ENCODE data around the gene GAS7. TPM values are rescaled to one million over a fixed set of nuclear protein-coding genes. Genes with fewer than 3 reads are reported as not detected.

The GAS7 gene
- total and polyA plus RNA-seq, 4 donors = 9.0 to 112 (median 46.1) TPM

DNA sequence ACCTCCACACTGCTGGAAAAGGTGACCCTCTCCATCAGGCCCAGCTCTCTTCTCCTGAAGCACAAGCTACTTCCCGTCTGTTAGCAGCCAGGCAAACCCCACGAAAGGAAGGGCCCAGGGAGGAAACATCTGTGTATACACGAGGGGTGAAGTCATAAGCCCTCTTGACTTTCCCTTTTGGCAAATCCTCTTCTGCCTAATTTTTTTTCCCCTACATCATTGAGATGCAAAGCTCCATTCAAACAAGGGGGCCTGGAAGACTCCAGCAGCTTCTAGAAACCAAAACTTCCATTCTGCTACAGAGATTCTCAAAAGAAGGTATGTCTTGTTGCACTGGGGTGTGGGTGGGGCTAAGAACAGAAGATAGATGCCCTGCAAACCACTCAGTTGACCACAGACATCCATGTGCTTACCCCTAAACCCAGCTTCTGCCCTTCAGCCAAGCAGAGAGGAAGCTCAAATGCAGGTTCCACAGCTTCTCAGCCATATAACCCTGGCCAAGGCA is 147.8 kb downstream of the GAS7 start:
- Histone ChIP-seq H3K27ac (ENCODE audit: low read depth in 1 of 2, low read length in 1 of 2) (peak overlapping the region; percentile 22 to 34), H3K27me3 (ENCODE audit: control insufficient read depth in 3 of 3, insufficient read depth in 3 of 3, low read length in 2 of 3) (no peaks in the 10 kb centered on the region), H3K9me3 (ENCODE audit: control insufficient read depth in 4 of 4, insufficient read depth in 3 of 4, low read length in 3 of 4) (peaks cover 0 to 3% (median 0%) of the 10 kb centered on the region in 4 donors), H3K4me3 (no peak overlapping the region), H3K9ac (ENCODE audit: insufficient read depth in 1 of 2, low read length in 2 of 2) (peak overlapping the region in 1 of 2 donors; percentile 3), H3K36me3 (ENCODE audit: control insufficient read depth in 4 of 4, insufficient read depth in 4 of 4, low read length in 4 of 4) (peaks cover 0 to 2% (median 0%) of the 10 kb centered on the region in 4 donors), H3K4me1 (ENCODE audit: control insufficient read depth in 5 of 5, insufficient read depth in 5 of 5, low read length in 5 of 5) (peaks cover 0 to 26% (median 6%) of the 10 kb centered on the region in 5 donors)
- TF ChIP-seq, protein P1, sequence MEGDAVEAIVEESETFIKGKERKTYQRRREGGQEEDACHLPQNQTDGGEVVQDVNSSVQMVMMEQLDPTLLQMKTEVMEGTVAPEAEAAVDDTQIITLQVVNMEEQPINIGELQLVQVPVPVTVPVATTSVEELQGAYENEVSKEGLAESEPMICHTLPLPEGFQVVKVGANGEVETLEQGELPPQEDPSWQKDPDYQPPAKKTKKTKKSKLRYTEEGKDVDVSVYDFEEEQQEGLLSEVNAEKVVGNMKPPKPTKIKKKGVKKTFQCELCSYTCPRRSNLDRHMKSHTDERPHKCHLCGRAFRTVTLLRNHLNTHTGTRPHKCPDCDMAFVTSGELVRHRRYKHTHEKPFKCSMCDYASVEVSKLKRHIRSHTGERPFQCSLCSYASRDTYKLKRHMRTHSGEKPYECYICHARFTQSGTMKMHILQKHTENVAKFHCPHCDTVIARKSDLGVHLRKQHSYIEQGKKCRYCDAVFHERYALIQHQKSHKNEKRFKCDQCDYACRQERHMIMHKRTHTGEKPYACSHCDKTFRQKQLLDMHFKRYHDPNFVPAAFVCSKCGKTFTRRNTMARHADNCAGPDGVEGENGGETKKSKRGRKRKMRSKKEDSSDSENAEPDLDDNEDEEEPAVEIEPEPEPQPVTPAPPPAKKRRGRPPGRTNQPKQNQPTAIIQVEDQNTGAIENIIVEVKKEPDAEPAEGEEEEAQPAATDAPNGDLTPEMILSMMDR (IDR thresholded peaks at IDR 0.05; ENCODE audit: control extremely low read depth, extremely low read depth) = no peak
- 16 to 26% methylated on average over 3 of the region's 3 CpGs for WGBS, 2 donors
- peak; percentile 55 to 80 (median 76) for DNase-seq
- ATAC-seq (ENCODE audit: insufficient read depth, low FRiP score) = peak; percentile 34

DNA sequence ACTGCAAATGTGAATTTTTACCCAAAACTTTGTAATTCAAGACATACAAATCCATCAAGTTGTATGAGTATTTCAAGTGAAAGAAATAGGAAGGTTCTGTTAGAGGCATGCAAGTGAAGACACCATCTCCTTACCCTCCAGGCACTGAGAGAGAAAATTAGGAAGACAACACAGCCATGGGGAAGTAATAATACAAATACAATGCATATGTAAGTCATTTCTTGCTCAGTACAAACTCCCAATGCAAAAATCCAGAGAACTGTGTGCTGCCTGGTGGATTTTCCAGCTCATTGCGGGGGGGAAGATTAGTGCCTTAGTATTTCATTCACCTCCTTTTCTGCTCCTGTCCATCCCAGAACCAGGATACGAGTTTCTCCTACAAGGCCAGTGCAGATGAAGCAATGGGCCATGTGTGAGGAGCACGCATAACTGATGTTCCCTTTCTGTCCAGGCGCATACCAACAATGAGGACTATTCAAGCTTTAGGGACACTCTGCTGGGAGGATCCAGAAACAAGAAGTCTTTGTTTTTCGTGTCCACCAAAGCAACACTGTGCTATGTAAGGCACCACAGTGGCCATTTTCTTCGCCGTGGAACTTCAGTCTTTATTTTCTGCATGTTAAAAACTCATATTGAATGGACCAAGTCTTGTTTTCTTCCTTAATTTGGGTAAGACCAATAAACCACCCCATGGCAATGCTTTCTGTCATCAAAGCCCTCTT is 149.6 kb downstream of the GAS7 start:
- DNase-seq (no peak), ATAC-seq (ENCODE audit: insufficient read depth, low FRiP score) (no peak)
- 86 to 87% methylated on average over 7 of the region's 7 CpGs for WGBS, 2 donors
- peaks cover 0 to 3% (median 0%) of the 10 kb centered on the region in 4 donors for H3K9me3 ChIP-seq (ENCODE audit: control insufficient read depth in 4 of 4, insufficient read depth in 3 of 4, low read length in 3 of 4)
- no peaks in the 10 kb centered on the region for H3K36me3 ChIP-seq (ENCODE audit: control insufficient read depth in 4 of 4, insufficient read depth in 4 of 4, low read length in 4 of 4)
- H3K4me3 ChIP-seq = no peak overlapping the region
- no peak overlapping the region for H3K9ac ChIP-seq (ENCODE audit: insufficient read depth in 1 of 2, low read length in 2 of 2)
- no peak overlapping the region for H3K27ac ChIP-seq (ENCODE audit: low read depth in 1 of 2, low read length in 1 of 2)
- H3K27me3 ChIP-seq (ENCODE audit: control insufficient read depth in 3 of 3, insufficient read depth in 3 of 3, low read length in 2 of 3) = no peaks in the 10 kb centered on the region
- TF ChIP-seq, protein P1 (IDR thresholded peaks at IDR 0.05; ENCODE audit: control extremely low read depth, extremely low read depth) = no peak
- peaks cover 0 to 16% (median 6%) of the 10 kb centered on the region in 5 donors for H3K4me1 ChIP-seq (ENCODE audit: control insufficient read depth in 5 of 5, insufficient read depth in 5 of 5, low read length in 5 of 5)

DNA sequence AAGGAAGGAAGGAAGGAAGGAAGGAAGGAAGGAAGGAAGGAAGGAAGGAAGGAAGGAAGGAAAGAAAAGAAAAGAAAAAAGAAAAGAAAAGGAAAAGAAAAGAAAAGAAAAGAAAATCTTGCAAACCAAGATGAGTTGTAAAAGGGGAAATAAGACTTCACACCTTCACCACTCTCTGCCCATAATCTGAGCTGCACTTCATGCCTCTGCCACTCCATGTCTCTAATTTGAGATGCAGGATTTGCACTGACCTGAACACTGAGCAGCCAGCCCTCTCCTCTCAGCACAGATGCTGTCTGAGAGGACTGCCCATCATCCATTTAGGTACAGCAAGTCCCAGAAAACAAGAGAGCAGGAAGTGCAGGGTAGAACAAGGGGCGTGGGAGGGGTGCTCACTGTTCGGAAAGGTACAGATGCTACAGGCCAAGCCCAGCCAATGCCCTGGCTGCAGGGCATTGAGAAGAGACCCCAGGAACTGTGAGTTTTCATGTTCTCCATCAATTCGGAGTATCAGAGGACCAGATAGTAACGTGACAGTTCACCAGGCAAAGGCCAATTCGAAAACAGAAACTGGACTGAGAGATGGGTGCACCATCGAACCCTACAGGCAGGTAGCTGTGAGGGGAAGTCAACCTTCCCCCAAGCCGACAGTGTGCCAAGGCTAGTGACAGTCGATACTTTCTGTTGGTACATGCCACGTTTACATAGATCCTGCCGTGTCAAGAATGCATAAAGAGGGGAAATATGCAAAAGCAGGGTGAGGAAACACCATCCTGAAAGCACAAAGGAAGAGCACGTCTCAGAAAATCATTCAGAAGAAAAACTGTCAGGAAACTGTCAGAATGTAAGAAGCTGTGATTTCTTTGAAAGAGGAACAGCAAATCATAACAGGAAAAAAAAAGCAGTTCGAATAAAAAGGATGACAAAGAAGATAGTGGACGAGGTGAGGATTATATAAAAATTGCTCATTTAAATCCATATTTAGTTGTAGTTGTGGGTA is 151.3 kb downstream of the GAS7 start:
- Histone ChIP-seq H3K27ac (ENCODE audit: low read depth in 1 of 2, low read length in 1 of 2) (no peak overlapping the region), H3K9me3 (ENCODE audit: control insufficient read depth in 4 of 4, insufficient read depth in 3 of 4, low read length in 3 of 4) (peaks cover 0 to 3% (median 0%) of the 10 kb centered on the region in 4 donors), H3K27me3 (ENCODE audit: control insufficient read depth in 3 of 3, insufficient read depth in 3 of 3, low read length in 2 of 3) (no peaks in the 10 kb centered on the region), H3K36me3 (ENCODE audit: control insufficient read depth in 4 of 4, insufficient read depth in 4 of 4, low read length in 4 of 4) (no peaks in the 10 kb centered on the region), H3K4me1 (ENCODE audit: control insufficient read depth in 5 of 5, insufficient read depth in 5 of 5, low read length in 5 of 5) (peaks cover 0 to 22% (median 6%) of the 10 kb centered on the region in 5 donors), H3K4me3 (no peak overlapping the region), H3K9ac (ENCODE audit: insufficient read depth in 1 of 2, low read length in 2 of 2) (no peak overlapping the region)
- 42 to 53% methylated on average over 13 of the region's 13 CpGs for WGBS, 2 donors
- TF ChIP-seq, protein P1 (IDR thresholded peaks at IDR 0.05; ENCODE audit: control extremely low read depth, extremely low read depth) = no peak
- DNase-seq = no peak
- ATAC-seq (ENCODE audit: insufficient read depth, low FRiP score) = no peak
